ENCODE results near the gene ULK1.

ULK1 gene

DNA sequence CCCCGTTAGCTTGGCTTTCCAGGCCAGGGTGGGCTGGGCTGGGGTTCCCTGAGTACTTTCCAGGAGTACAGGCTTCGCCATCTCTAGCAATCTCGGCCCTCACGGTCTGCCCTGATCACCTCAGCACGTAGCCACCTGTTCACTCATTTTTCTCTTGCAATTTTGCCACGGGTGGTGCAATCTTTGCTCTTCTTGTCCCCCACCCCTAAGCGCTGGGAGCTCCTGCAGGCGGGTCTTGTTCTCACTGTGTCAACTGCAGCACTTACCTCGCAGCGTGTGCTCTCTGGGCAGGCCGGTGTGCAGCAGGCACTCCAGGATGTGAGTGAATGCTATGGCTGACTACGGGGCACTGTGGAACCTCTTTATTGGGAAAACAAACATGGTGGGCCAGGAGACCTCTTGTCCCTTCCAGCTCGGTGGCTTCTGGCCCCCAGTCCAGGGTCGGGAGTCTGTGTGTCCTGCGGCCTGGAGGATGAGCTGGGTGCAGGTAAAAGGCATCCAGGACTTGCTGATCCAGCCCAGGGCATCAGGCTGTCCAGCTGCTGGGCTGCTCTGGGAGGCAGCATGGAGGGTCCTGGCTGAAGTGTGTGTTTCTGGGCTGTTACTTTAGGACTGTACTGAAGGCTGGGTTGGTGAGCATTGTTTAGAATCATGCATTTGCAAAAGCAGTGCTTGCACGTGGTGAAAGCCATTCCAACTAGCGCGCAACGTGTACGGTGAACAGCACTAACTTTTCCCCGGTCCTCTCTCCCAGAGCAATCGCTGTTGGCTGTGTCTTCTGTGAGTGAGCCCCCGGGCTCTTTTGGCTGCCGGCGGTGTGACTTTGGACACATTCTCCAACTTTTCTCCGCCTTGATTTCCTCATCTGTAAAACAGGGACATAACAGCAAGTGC is 1.5 kb upstream of the ULK1 start:
- peaks cover 32% of the 10 kb centered on the region for H3K4me1 Mint-ChIP-seq (ENCODE audit: low read depth)
- no peak overlapping the region for H3K4me3 Mint-ChIP-seq
- peaks cover 25% of the 10 kb centered on the region for H3K36me3 Mint-ChIP-seq (ENCODE audit: low read depth)
- no peak overlapping the region for H3K27ac Mint-ChIP-seq
- H3K27me3 Mint-ChIP-seq: peaks cover 14% of the 10 kb centered on the region
- no peaks in the 10 kb centered on the region for H3K9me3 Mint-ChIP-seq
- intact Hi-C loops (cut with micrococcal nuclease): loop anchor here (10.0 kb wide), 1 partner anchor 58 kb away; no protein-coding TSS in a partner anchor

DNA sequence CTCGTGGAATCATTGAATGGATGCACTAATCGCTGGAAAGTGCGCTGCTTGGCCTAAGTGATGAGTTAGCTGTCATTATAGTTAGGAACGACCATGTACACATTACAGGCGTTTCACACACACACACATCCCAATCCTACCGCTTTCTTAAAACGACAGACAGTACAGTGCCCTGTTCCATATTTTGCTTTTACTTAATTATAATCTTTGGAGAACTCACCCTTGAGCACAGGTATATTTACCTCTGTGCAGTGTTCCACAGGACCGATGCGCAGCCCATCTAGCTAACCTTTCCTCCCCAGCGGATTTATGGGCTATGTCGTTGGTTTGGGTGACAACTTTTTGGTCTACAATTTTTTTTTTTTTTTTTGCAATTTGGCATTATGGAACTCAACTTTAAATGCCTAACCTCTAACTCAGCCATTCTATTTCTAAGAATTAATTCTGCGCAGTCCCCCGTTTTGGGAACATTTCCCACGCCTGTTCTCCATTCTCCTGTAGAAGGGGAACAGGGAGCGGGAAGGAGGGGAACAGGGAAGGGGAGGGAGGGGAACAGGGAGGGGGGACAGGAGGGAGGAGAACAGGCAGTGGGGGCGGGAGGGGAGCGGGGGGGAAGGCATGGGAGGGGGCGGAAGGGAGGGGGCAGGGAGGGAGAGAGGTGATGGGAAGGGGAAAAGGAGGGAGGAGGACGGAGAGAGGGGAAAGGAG is 663 bp upstream of the ULK1 start:
- peaks cover 32% of the 10 kb centered on the region for H3K4me1 Mint-ChIP-seq (ENCODE audit: low read depth)
- intact Hi-C loops (cut with micrococcal nuclease): loop anchor here (2.0 to 10.0 kb wide), 3 partner anchors 15 to 59 kb away; partner anchors contain the start of gene PUS1
- peak overlapping the region; percentile 87 for H3K27ac Mint-ChIP-seq
- H3K4me3 Mint-ChIP-seq: peak overlapping the region; percentile 71
- H3K9me3 Mint-ChIP-seq: no peaks in the 10 kb centered on the region
- H3K27me3 Mint-ChIP-seq: peaks cover 12% of the 10 kb centered on the region
- H3K36me3 Mint-ChIP-seq (ENCODE audit: low read depth): peaks cover 33% of the 10 kb centered on the region

DNA sequence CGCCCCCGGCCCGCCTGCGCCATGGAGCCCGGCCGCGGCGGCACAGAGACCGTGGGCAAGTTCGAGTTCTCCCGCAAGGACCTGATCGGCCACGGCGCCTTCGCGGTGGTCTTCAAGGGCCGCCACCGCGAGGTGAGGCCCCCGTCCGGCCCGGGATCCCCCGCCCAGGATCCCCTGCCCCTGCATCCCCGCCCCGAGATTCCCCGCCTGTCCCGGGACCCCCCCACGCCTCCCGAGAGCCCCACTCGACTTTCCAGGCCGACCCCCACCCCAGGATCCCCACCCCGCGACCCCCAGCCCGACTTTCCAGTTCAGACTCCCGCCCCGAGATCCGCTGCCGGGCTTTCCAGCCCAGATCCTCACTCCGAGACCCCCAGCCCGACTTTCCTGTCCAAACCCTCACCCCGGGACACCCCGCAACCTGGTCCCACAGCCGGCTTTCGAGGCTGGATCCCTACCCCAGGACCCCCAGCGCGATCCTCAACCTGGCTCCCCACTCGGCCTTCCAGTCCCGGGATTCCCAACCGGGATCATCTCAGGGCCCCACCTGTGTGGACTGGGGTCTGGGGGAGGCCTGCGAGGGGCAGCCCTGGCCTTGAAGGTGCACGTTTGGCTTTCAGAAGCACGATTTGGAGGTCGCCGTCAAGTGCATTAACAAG is 688 bp downstream of the ULK1 start:
- Mint-ChIP-seq H3K4me1 (ENCODE audit: low read depth) (peaks cover 26% of the 10 kb centered on the region), H3K27ac (peak overlapping the region; percentile 87), H3K4me3 (peak overlapping the region; percentile 83), H3K9me3 (no peaks in the 10 kb centered on the region), H3K27me3 (peaks cover under 1% of the 10 kb centered on the region), H3K36me3 (ENCODE audit: low read depth) (peaks cover 38% of the 10 kb centered on the region)
- intact Hi-C loops (cut with micrococcal nuclease): loop anchor here (2.0 to 10.0 kb wide), 5 partner anchors 16 to 60 kb away; partner anchors contain the start of genes EP400 and PUS1

DNA sequence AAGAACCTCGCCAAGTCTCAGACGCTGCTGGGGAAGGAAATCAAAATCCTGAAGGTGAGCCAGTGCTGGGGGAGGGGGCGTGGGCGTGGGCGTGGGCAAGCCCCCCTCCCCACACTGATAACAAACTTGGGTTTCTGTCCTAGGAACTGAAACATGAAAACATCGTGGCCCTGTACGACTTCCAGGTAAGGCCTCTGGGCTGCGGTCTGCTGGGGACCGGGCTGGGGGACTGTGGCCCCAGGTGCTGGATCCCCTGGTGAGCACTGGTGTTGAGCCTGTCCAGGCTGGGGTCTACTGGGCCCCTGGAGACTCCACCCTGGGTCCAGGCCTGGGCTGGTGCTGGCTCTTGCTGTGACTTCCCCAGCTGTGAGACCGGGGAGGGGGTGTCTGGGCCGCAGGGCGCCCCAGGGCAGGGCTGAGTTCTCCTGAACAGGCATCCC is 1.2 kb downstream of the ULK1 start:
- Mint-ChIP-seq H3K9me3 (no peaks in the 10 kb centered on the region), H3K27me3 (no peaks in the 10 kb centered on the region)
- intact Hi-C loops (cut with micrococcal nuclease): loop anchor here (2.0 to 10.0 kb wide), 5 partner anchors 17 to 61 kb away; partner anchors contain the start of genes EP400 and PUS1

DNA sequence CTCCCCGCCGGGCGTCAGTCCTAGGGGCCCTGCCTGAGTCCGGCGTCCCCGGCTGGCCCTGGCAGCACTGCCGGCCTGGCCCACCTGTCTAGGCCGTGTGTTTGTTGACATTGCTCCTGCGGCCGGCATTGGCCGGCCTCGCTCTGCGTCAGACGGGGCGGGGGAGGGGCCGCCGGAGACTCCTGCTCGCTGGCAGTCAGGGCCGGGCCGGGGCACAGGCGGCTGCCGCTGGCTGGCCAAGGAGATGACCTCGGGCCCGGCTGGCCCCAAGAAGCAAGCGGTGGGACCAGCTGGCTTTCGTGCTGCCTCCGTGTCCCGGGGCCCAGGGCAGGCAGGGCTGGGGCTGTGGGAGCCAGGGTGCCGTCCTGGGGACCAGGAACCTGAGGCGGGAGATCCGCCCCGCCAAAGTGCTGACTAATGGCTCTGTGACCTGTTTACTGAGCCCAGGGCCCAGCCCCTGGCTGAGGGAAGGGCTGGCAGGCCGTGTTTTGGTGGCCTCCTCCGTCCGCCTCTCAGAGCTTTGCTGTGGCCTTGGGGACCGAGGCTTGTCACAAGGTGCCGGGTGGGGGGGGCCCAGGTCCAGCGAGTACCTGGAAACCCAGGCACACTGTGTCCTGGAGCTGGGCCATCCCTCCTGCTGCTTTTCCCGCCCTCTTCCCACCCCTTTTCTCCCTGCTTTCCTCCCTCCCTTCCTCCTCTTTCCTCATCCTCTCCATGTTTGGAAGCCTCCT is 1.8 kb downstream of the ULK1 start:
- Mint-ChIP-seq H3K9me3 (no peaks in the 10 kb centered on the region), H3K4me3 (peak overlapping the region; percentile 83), H3K27me3 (no peaks in the 10 kb centered on the region), H3K36me3 (ENCODE audit: low read depth) (peaks cover 48% of the 10 kb centered on the region), H3K27ac (peak overlapping the region; percentile 87), H3K4me1 (ENCODE audit: low read depth) (peaks cover 27% of the 10 kb centered on the region)
- intact Hi-C loops (cut with micrococcal nuclease): loop anchor here (5.0 to 10.0 kb wide), 3 partner anchors 34 to 61 kb away; partner anchors contain the start of gene EP400

More for the DNA sequence above, 1.2 kb downstream of the ULK1 start:
- Mint-ChIP-seq H3K4me1 (ENCODE audit: low read depth) (peaks cover 26% of the 10 kb centered on the region), H3K27ac (peak overlapping the region; percentile 87), H3K36me3 (ENCODE audit: low read depth) (peaks cover 43% of the 10 kb centered on the region), H3K4me3 (peak overlapping the region; percentile 83)

DNA sequence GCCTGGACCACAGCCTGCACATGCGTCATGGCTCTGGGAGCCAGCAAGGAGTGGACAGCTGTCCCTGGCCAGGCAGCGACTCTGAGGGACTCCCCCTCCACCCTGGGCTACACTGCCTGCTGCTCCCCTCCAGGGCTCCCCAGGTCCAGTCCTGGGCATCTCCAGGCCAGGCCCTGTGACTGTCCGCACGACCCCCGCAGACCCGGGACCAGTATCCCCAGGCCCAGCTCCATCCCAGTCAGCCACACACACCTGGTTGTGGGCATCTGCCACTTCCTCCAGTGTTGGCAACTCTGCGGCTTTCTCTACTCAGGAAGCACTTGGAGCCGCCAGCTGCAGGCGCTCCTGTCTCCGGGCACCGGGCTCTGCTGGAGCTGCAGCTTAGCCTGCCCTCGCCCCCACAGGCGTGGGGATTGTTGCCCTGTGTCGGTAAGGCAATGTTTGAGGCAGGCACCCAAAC is 2.4 kb downstream of the ULK1 start:
- H3K4me1 Mint-ChIP-seq (ENCODE audit: low read depth): peaks cover 33% of the 10 kb centered on the region
- H3K27me3 Mint-ChIP-seq: no peaks in the 10 kb centered on the region
- peaks cover 54% of the 10 kb centered on the region for H3K36me3 Mint-ChIP-seq (ENCODE audit: low read depth)
- intact Hi-C loops (cut with micrococcal nuclease): loop anchor here (5.0 to 10.0 kb wide), 3 partner anchors 35 to 62 kb away; partner anchors contain the start of gene EP400
- peak overlapping the region; percentile 83 for H3K4me3 Mint-ChIP-seq
- H3K9me3 Mint-ChIP-seq: no peaks in the 10 kb centered on the region
- peak overlapping the region; percentile 87 for H3K27ac Mint-ChIP-seq

GRCh38 chr12:131897276-131897675 is 2.9 kb downstream of the ULK1 start:
- H3K27ac Mint-ChIP-seq: peak overlapping the region; percentile 87
- no peaks in the 10 kb centered on the region for H3K9me3 Mint-ChIP-seq
- intact Hi-C loops (cut with micrococcal nuclease): loop anchor here (5.0 to 10.0 kb wide), 3 partner anchors 35 to 62 kb away; partner anchors contain the start of gene EP400
- peaks cover 58% of the 10 kb centered on the region for H3K36me3 Mint-ChIP-seq (ENCODE audit: low read depth)
- H3K27me3 Mint-ChIP-seq: no peaks in the 10 kb centered on the region
- H3K4me3 Mint-ChIP-seq: no peak overlapping the region
- H3K4me1 Mint-ChIP-seq (ENCODE audit: low read depth): peaks cover 37% of the 10 kb centered on the region

GRCh38 chr12:131897875-131898274 is 3.5 kb downstream of the ULK1 start:
- intact Hi-C loops (cut with micrococcal nuclease): loop anchor here (5.0 to 10.0 kb wide), 3 partner anchors 36 to 63 kb away; partner anchors contain the start of gene EP400
- Mint-ChIP-seq H3K27me3 (no peaks in the 10 kb centered on the region), H3K27ac (no peak overlapping the region), H3K4me1 (ENCODE audit: low read depth) (peaks cover 40% of the 10 kb centered on the region), H3K4me3 (no peak overlapping the region), H3K9me3 (no peaks in the 10 kb centered on the region), H3K36me3 (ENCODE audit: low read depth) (peaks cover 63% of the 10 kb centered on the region)

DNA sequence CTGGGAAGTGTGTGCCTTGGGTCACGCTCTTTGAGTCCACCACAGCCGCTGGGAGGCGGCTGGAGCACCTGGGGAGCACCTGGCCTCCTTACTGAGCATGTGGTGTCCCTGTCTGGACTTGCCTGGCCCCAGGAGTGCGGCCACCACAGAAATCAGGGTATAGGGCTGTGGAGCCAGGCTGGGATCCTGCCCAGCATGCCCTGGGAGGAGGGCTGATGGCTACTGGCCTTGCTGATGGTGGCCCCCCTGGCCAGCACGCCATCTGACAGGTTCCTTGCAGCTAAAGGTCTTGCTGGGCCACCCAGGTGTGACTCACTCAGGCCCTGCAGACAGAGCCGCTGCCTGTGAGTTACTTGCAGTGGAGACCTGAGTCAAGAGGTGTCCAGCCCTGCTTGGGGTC is 6.0 kb downstream of the ULK1 start:
- H3K9me3 Mint-ChIP-seq: no peaks in the 10 kb centered on the region
- H3K36me3 Mint-ChIP-seq (ENCODE audit: low read depth): peaks cover 82% of the 10 kb centered on the region
- no peak overlapping the region for H3K27ac Mint-ChIP-seq
- H3K4me1 Mint-ChIP-seq (ENCODE audit: low read depth): peaks cover 30% of the 10 kb centered on the region
- intact Hi-C loops (cut with micrococcal nuclease): no loop called here
- H3K27me3 Mint-ChIP-seq: no peaks in the 10 kb centered on the region
- H3K4me3 Mint-ChIP-seq: no peak overlapping the region

- Mint-ChIP-seq H3K4me3 (no peak overlapping the region), H3K4me1 (ENCODE audit: low read depth) (peaks cover 22% of the 10 kb centered on the region), H3K36me3 (ENCODE audit: low read depth) (peaks cover 87% of the 10 kb centered on the region), H3K27ac (no peak overlapping the region), H3K9me3 (no peaks in the 10 kb centered on the region), H3K27me3 (no peaks in the 10 kb centered on the region)
- intact Hi-C loops (cut with micrococcal nuclease): no loop called here
These were observed 7.3 kb downstream of the ULK1 start for GRCh38 chr12:131901431-131902331.

DNA sequence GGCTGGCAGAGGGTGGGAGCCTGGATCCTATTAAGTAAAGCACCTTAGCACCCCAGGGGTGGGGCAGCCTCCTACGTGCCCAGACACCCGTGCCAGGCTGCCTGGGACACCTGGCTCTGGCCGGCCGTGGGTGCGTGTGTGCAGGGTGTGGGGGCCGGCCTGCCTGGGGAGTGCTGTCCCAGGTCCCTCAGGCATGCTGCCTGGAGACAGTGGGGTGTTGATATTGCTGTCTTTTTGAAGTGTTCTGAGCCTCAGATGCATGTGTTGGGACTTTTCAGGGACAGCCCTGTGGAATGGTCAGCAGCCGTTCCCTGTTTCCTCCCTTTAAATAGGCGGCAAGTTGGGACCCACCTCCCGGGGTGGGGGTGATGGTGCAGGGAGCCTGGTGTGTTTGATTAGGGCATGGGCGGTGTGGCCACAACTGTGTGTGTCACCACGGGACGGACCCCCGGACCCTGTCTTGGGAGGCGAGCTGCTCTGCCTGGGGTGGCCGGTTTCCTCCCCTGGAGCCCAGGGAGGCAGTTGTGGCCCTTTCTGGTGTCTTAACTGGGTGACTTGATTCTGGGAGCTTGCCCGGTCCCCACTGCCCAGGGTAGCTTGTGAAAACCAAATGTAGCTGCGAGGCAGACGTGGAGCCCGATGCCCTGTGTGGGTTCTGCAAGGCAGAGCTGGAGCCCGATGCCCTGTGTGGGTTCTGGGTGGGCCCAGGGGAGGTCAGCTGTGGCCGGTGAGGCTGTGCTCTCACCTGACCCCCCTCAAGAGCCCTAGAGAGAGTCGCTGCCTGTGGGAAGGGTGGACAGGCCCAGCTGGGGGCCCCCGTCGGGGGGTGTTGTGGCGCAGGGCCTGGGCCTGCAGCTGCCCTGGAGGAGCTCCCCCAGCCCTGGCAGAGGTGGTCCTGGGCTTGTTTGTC is 8.2 kb downstream of the ULK1 start:
- Mint-ChIP-seq H3K27me3 (no peaks in the 10 kb centered on the region), H3K9me3 (no peaks in the 10 kb centered on the region), H3K36me3 (ENCODE audit: low read depth) (peaks cover 87% of the 10 kb centered on the region), H3K4me3 (no peak overlapping the region), H3K27ac (no peak overlapping the region), H3K4me1 (ENCODE audit: low read depth) (peaks cover 14% of the 10 kb centered on the region)
- intact Hi-C loops (cut with micrococcal nuclease): no loop called here

Measured in dendritic cell treated with granulocyte-macrophage colony-stimulating factor and Interleukin-4, amounts not matched to agents 40 ng/mL and 50 ng/mL, for 4 days (primary cell).